ENCODE measurements around the gene HNRNPC.

GRCh38 chr14:21287168-21287567 lies 17.9 kb upstream of the HNRNPC start:
- TF ChIP-seq CTCF (IDR thresholded peaks at IDR 0.05) (no peak), POLR2A (IDR thresholded peaks at IDR 0.05) (no peak)

All from thyroid gland (tissue), 4 donors.